NCI-H82 treated with DMSO at 0.1 percent for 48 hours (cell line): ENCODE data around the gene CADM1.

Experiments used
- DNase-seq: peaks from one replicate; lab custom pipeline; 2025; ENCODE audit not compliant: unreplicated experiment; lab: John Stamatoyannopoulos, UW

CADM1 gene

GRCh38 chr11:115188898-115189278 is 315.3 kb downstream of the CADM1 start:
- DNase-seq = no peak

GRCh38 chr11:115188188-115188897 is 315.9 kb downstream of the CADM1 start:
- peak; percentile 83 for DNase-seq

- no peak for DNase-seq
These were observed 318.3 kb downstream of the CADM1 start for GRCh38 chr11:115185931-115186330.

- DNase-seq = no peak
These were observed 318.7 kb downstream of the CADM1 start for GRCh38 chr11:115185507-115185906.

- DNase-seq = no peak
These were observed 319.3 kb downstream of the CADM1 start for GRCh38 chr11:115184901-115185300.

GRCh38 chr11:115183830-115184229 is 320.4 kb downstream of the CADM1 start:
- DNase-seq = no peak

GRCh38 chr11:115183136-115183535 is 321.1 kb downstream of the CADM1 start:
- no peak for DNase-seq

- no peak for DNase-seq
These were observed 321.8 kb downstream of the CADM1 start for GRCh38 chr11:115182282-115182955.

- no peak for DNase-seq
These were observed 322.7 kb downstream of the CADM1 start for GRCh38 chr11:115181538-115181937.

- DNase-seq = peak; percentile 37
These were observed 323.9 kb downstream of the CADM1 start for GRCh38 chr11:115180272-115180671.

GRCh38 chr11:115179636-115180035 is 324.6 kb downstream of the CADM1 start:
- no peak for DNase-seq

- no peak for DNase-seq
These were observed 325.5 kb downstream of the CADM1 start for GRCh38 chr11:115178705-115179104.

- DNase-seq = no peak
These were observed 331.1 kb downstream of the CADM1 start for GRCh38 chr11:115173136-115173535.

- DNase-seq = peak; percentile 45
These were observed 333.9 kb downstream of the CADM1 start for GRCh38 chr11:115170133-115170815.

GRCh38 chr11:115169251-115169650 is 335.0 kb downstream of the CADM1 start:
- no peak for DNase-seq

GRCh38 chr11:115168686-115169085 is 335.5 kb downstream of the CADM1 start:
- DNase-seq = no peak

- no peak for DNase-seq
These were observed 336.0 kb downstream of the CADM1 start for GRCh38 chr11:115168229-115168671.

- no peak for DNase-seq
These were observed 336.8 kb downstream of the CADM1 start for GRCh38 chr11:115167456-115167855.

- no peak for DNase-seq
These were observed 337.4 kb downstream of the CADM1 start for GRCh38 chr11:115166820-115167219.

GRCh38 chr11:115164774-115165173 is 339.4 kb downstream of the CADM1 start:
- no peak for DNase-seq

- DNase-seq = no peak
These were observed 341.3 kb downstream of the CADM1 start for GRCh38 chr11:115162919-115163318.

GRCh38 chr11:115161876-115162275 is 342.3 kb downstream of the CADM1 start:
- no peak for DNase-seq
